HUDEP-2 (cell line): ENCODE results near the gene CLASP1.
"Not testable (repeated sequence)": the region's sequence is repeated elsewhere in the genome, so short reads cannot be mapped to it uniquely, and the experiment has no call there.

Source experiments
- DNase-seq, 76 experiments: peaks; one replicate each; lab custom pipeline; 2025; ENCODE audit not compliant: unreplicated experiment in 76 of 76; lab: John Stamatoyannopoulos, UW

The CLASP1 gene

DNA sequence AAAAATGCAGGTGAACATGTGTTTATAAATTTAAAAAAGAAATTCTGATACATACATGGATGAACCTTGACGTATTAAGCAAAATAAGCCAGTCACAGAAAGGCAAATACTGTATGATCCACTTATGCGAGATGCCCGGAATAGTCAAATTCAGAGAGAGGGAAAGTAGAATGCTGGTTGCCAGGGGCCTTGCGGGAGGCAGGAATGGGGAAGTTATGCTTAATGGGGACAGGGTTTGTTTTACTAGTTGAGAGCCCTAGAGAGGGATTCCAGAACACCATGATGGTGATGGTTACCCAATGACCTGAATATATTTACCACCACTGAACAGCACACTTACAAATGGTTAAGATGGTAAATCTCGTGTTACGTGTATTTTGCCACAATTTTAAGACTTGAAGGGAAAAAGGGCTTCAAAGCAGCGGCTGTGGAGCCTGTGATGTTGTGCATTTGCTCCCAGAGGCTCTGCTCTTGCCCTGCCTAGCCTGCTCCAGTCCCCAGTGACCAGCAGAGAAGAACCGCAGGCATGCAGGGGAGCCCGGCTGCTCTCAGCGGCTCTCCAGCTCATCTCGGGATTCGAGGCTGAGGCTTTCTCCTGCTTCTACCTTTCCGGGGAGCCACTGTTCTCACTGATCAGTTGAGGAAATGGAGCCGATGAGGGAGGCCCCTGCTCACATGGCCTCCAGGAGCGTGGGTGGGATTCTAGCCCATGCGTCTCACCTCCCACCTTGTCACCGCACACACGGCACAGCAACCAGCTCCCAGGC is 312.6 kb downstream of the CLASP1 start:
- DNase-seq: no peak

DNA sequence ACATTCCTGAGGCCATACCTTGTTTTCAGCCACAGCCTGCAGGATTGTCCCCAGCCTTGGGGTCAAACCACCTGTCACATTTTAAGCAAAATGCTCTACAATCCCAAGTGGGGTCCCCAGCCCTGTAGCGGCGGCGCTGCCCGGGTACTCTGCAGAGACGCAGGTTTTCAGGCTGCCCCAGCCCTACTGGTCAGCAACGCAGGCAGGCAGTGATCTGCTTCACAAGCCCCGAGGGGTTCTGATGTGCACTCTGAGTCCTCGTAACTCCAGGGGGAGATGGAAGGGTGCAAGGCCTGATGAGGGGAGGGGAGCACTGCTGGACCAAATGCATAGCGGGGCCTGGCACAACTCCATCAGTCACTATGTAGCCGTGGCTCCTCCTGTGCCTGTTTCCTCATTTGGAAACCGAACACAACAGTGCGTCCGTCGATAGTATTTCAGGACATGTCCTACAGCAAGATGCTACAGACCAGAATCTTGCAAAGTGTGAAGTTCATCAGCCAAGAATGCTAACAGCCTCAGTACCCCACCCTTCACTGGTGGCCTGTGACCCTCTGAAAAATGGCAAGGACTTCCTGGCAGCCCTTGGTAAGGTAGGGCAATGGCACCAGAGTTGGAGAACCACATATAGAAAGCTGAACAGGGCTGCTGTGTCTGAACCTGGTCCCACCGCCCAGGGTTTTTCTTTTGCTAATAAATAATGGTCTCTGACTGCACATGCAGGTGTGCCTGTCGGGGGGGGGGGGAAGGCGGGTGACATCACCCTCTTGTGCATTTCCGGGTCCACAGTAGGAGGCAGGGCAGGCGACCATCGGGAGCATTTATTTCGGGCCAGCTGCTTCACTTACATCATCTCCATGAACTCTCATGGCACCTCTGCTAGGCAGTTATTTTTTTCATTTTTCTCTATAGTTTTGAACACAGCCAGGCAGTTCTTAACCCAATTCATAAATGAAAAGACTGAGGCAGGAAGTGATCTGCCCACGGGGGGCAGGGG is 313.7 kb downstream of the CLASP1 start:
- no peak for DNase-seq

DNA sequence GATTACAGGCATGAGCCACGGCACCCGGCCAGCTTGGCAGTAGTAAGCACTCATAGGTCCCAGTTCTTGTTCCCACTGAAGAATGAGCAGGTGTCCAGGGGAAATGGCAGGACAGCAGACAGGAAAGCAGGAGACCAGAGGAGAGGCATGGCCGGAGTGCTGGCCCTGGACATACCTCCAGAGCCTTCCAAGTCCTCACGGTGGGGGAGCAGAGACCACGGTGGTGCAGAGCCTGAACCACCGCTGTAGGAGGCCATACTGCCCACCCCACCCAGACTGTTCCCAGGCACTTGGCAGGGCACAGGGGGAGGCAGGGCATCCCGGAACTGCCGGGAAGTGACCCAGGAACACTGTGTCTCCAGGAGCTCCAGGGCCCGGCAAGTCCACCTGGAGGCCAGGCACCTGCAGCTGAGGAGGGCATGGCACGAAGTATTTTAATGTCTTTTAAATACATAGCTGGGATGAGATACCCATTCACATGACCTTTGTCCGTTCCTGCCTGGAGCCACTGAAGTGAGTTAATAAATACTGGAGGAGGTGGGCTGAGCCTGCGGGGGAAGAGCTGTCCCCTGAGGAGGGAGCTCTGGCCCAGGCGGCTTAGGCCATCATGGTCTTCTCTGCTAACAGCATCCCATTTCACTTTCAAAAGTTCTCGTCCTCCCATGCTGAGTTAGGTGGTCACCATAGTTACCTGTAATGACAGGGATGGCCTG is 314.5 kb downstream of the CLASP1 start:
- no peak for DNase-seq

DNA sequence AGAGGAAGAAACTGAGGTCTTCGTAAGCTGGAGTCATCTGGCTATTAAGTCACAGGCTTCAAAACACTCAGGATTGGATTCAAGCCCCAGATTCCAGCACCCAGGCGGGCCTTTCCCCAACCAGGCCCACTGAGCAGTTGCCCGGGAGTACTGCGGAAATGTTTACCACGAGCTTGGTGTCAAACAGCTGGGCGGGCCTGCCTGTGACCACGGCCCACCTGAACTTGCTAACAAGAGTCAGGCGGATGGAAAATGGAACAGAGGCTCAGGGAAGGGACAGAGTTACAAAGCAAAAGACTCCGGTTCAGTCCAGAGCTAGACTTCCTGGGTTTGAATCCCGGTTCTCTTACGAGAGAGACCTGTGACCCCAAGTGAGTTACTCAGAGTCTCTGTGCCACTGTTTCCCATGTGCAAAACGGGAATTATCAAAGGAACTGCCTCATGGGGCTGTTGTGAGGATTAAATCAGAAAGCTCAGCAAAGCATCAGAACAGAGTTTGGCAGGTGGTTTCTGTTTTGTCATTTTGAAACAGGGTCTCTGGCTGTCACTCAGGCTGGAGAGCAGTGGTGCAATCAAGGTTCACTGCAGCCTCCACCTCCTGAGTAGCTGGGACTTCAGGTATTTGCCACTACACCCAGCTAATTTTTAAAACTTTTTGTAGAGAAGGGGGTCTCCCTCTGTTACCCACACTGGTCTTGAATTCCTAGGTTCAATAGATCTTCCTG is 315.3 kb downstream of the CLASP1 start:
- DNase-seq: no peak

DNA sequence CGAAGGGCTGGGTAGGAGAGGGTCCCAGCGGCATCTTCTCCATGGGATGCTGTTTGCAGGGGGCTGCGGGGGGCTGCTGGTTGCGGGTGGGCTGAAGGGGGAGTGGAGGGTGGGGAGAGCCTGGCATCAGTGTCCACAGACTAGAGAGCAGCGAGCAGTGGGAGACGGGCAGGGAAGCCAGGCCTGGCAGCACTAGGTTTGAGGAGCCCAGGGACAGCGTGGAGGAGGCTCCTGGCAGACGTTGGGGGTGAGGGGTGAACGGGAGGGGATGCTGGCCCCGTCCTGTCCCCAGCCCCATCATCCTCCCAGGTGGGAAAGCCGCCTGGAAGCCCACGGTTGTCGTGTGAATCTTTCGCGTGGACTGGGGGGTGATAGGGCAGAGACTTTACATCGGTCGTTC is 316.0 kb downstream of the CLASP1 start:
- DNase-seq: no peak

DNA sequence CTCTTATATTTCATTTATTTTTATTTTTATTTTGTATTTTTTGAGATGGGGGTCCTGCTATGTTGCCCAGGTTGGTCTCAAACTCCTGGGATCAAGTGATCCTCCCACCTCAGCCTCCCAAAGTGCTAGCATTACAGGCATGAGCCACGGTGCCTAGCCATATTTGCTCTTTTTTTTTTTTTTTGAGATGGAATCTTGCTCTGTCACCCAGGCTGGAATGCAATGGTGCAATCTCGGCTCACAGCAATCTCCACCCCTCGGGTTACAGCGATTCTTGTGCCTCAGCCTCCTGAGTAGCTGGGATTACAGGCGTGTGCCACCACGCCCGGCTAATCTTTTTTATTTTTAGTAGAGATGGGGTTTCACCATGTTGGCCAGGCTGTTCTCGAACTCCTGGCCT is 317.9 kb downstream of the CLASP1 start:
- DNase-seq: not testable (repeated sequence)

DNA sequence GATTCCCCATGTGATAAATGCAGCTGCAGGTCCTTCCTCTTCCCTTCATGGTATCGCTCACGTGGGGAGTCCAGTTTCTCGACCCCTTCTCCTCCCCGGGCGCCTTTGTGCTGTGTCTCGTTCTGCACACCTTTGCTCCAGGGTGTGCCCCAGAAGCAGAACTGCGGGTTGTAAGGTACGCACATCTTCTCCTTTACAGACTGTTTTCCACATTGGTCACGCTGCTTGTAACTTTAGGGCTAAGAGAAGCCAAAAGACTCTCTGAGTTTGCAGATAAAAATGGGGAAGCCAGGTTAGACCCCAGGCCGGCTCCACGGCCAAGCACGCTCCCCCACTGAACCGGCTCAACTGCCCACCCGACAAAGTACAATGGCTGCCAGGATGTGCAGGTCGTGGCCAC is 318.3 kb downstream of the CLASP1 start:
- no peak for DNase-seq

DNA sequence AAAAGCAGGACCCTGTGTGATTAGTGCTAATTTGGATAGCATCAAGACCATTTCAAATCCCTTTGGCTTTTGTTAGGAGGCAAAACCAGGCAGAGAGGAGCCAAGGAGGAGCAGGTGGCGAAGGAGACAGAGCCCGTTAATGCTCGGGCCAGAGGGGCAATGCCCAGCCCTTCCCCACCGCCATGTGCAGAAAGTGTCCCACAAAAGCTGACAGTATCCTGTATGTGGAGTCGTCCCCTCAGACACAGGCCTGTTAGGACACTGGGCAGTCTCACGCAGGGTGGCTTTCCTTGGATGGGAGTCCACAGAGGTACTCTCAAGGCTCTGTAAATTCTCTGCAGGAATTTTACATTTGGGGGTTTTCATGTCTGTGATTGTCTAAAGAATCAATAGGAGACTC is 319.5 kb downstream of the CLASP1 start:
- no peak for DNase-seq

DNA sequence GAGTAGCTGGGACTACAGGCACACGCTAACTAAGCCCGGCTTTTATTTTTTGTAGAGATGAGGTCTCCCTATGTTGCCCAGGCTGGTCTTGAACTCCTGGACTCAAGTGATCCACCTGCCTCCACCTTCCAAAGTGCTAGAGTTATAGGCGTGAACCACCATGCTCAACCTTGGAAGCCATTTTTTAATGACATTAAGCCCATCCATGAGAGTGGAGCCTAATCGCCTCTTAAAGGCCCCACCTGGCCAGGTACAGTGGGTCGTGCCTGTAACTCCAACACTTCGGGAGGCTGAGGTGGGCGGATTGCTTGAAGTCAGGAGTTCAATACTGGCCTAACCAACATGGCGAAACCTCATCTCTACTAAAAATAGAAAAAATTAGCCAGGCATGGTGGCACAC is 322.6 kb downstream of the CLASP1 start:
- DNase-seq: no peak

DNA sequence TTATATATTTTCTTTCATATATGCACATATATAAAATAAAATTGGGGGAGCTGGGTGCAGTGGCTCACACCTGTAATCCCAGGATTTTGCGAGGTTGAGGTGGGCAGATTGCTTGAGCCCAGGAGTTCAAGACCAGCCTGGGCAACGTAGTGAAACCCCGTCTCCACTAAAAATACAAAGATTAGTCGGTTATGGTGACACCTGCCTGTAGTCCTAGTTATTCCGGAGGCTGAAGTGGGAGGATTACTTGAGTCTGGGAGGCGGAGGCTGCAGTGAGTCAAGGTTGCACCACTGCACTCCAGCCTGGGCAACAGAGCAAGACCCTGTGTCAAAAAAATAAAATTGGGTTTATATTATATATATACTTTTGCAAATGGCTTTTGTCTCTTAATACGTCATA is 324.7 kb downstream of the CLASP1 start:
- DNase-seq: no peak

DNA sequence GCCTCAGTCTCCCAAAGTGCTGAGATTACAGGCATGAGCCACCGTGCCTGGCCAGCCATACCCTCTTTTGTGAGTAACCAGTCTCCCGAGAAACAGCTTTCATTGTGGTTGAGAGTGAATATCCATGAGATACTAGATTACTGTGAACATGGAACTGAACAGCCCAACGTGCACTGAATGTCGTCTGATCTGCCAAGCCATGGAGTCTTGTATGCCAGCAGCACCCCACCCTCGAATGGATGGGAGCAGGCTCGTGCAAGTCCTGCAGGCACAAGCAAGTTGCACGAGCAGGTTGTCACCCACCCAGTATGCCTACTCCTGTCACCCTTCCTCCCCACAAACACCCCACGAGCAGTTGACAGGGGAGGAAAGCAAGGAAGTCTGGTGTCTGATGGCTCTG is 327.8 kb downstream of the CLASP1 start:
- no peak for DNase-seq

DNA sequence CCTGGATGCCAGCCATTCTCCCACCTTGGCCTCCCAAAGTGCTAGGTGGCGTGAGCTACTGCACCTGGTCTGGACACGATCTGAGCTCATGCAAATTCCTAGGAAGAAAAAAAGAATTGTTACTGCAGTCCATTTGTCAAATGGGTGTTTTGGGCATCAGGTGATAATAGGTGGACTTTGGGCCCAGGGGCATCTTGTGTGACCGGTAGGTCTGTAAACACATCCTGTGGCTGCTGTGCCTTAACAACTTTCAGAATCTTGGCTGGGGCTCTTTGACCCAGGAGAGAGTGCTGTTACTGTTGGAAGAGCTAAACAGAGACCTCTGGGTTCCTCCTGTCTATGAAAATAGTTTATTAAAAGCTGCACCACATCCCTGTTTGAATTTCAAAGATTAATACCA is 329.3 kb downstream of the CLASP1 start:
- DNase-seq: no peak

DNA sequence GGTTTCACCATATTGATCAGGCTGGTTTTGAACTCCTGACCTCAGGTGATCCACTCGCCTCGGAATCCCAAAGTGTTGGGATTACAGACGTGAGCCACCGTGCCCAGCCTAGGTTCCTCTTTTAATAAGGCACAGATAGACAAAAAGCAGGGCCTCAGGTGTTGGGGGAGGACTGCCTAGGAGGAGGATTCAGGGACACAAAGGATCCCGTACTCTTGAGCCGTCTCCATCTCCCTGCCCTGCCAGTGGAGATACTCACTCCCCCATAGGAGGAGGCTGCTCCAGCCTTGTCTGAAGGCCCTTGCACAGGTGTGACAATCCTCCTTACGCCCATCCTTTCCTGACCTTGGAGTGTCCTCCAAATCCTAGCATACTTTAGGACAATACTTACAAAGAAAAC is 332.3 kb downstream of the CLASP1 start:
- DNase-seq: no peak

DNA sequence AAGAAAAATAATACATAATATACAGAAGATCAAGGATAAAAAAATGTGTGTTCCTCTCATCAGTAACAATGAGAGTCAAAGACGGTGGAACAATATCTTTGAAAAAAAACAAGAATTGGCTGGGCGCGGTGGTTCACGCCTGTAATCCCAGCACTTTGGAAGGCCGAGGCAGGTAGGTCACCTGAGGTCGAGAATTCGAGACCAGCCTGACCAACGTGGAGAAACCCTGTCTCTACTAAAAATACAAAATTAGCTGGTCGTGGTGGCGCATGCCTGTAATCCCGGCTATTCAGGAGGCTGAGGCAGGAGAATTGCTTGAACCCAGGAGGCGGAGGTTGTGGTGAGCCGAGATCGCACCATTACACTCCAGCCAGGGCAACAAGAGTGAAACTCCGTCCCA is 335.6 kb downstream of the CLASP1 start:
- not testable (repeated sequence) for DNase-seq

DNA sequence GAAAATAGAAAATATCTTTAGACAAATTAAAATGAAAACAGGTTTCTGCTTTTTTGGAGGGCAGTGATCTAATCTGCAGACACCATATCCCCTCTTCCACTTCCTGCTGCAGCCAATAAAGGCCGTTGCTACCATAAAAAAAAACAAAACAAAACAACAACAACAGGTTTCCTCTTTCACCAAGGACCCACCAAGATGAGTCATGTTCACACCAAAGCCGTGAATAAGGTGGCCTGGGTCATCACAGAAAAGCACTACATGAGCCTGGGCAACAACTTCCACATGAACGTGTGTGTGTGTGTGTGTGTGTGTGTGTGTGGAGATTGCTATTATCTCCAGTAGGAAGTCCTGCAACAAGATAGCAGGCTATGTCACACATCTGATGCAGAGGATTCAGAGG is 339.5 kb downstream of the CLASP1 start:
- DNase-seq: no peak

DNA sequence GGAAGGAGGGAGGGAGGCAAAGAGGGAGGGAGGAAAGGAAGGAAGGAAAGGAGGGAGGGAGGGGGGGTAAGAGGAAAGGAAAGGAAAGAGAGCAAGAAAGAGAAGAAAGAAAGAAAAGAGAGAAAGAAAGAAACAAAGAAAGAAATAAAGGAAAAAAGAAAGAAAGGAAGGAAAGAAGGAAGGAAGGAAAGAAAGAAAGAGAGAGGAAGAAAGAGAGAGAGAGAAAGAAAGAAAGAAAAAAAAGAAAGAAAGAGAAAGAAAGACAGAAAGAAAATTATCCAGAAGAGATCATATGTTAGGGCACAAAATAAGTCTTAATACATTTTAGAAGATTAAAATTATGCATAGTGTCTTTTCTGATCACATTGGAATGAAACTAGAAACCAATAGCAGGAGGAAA is 339.9 kb downstream of the CLASP1 start:
- no peak for DNase-seq

DNA sequence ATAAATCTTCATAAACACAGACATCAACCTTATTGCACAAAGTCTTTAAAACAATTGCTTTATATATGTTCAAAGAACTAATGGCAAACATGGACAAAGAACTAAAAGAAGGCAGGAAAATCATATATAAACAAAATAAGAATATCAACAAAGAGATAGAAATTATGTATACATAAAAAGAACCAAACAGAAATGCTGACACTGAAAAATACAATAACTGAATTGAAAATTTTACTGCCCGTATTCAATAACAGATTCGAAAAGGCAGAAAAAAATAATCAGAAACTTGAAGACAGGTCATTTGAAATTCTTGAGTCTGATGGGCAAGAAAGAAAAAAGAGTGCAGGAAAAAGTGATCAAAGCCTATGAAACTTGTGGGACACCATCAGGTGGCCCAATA is 342.2 kb downstream of the CLASP1 start:
- DNase-seq: no peak

DNA sequence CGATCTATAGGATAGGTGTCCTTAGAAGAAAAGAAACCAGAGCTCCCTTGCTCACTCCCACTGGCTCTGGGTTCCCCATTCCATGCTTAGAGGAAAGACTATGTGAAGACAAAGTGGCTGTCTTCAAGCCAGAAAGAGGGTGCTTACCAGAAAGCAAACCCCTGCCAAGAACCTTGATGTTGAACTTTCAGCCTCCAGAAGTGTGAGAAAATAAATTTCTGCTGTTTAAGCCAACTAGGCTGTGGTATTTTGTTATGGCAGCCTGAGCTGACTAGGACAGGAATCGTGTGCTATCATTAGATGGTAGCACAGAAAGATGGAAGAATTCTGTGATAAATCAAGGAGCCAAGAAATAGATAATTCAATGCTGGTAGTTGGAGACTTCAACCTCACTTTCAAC is 344.3 kb downstream of the CLASP1 start:
- no peak for DNase-seq

DNA sequence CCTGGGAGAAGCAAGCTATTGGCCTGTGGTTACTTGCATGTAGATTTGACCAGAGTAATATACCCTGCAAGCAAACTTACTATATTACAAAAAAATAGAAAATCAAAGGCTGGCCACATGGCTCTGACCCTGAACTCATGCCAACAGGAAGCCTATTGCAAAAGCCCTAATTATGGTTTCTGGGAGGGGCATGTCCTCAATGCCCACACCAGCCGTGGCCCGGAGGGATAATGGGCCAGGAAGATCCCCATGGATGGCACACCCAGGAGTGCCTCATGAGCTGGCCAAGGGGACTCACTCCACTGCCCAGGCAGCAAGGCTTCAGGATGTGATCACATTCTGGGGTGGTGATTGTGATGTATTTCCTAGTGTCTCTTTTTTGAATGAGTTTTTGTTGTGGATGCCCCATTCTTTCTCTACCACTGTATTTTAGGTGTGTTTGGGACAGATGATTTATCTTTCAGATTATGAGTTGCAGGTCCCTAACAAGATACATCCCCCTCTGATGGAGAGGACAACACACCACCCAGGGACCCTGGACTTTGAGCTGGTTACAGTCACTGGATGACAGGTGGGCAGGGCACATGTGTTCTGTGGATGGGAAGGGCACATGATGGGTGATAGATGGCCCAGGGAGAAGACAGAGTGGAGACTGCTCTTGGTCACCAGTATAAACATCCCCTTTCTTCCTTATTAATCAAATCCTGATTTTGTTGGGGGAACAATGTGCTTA is 345.6 kb downstream of the CLASP1 start:
- DNase-seq: no peak

DNA sequence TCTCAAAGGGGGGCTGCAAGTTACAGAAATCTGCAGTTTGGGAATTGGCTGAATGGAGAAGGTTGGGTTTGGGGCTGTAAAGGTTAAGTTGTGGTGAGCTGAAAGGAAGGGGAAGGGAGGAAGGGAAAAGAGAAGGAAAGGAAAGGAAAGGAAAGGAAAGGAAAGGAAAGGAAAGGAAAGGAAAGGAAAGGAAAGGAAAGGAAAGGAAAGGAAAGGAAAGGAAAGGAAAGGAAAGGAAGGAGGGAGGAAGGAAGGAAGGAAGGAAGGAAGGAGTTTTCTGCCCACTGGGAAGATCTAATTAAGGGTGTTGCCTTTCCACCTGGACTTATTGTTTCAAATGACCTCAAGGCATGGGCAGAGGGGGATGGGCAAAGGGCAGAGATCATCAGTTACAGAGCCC is 348.1 kb downstream of the CLASP1 start:
- not testable (repeated sequence) for DNase-seq
